DOHH2 (cell line): ENCODE measurements around the gene WDR59.

Experiments
- H3F3A ChIP-seq: fragments of 200-600 bp; sonication (generic), shearing (Covaris generic); 2 replicates; pipeline ENCODE4 v1.6.0; 2016; ENCODE audit warnings: antibody characterized with exemption, mild to moderate bottlenecking; ENCODE audit not compliant: control insufficient read depth, insufficient read depth
- H3K27ac ChIP-seq: fragments of 200-600 bp; sonication (generic); 2 replicates; pipeline ENCODE4 v1.5.1; 2014; ENCODE audit warnings: low read depth, mild to moderate bottlenecking, low read length, moderate library complexity
- H3K27me3 ChIP-seq: fragments of 200-600 bp; sonication (generic); 2 replicates; pipeline ENCODE4 v1.6.1; 2014; ENCODE audit warnings: mild to moderate bottlenecking, low read length, mixed read lengths; ENCODE audit not compliant: control insufficient read depth
- H3K36me3 ChIP-seq: fragments of 200-600 bp; sonication (generic); 2 replicates; pipeline ENCODE4 v1.6.1; 2014; ENCODE audit warnings: mild to moderate bottlenecking, low read length, moderate library complexity, mixed read lengths; ENCODE audit not compliant: control insufficient read depth
- H3K4me1 ChIP-seq: fragments of 200-600 bp; sonication (generic); 2 replicates; pipeline ENCODE4 v1.6.1; 2014; ENCODE audit warnings: mild to moderate bottlenecking, low read length, mixed read lengths; ENCODE audit not compliant: control insufficient read depth
- H3K4me2 ChIP-seq: fragments of 200-600 bp; sonication (generic); 2 replicates; pipeline ENCODE4 v1.6.0; 2014; ENCODE audit warnings: mild to moderate bottlenecking, low read length, moderate library complexity
- H3K4me3 ChIP-seq: fragments of 200-600 bp; sonication (generic); 2 replicates; pipeline ENCODE4 v1.5.1; 2014; ENCODE audit warnings: mild to moderate bottlenecking, low read length, mixed read lengths
- H3K79me2 ChIP-seq: fragments of 200-600 bp; sonication (generic); 2 replicates; pipeline ENCODE4 v1.6.1; 2014; ENCODE audit warnings: mild to moderate bottlenecking, low read length, mixed read lengths; ENCODE audit not compliant: control insufficient read depth
- H3K9me2 ChIP-seq: fragments of 200-600 bp; sonication (generic); replicated peaks from 2 replicates; pipeline ENCODE4 v1.6.1; 2014; ENCODE audit warnings: mild to moderate bottlenecking, low read length, mixed read lengths; ENCODE audit not compliant: control insufficient read depth
- H3K9me3 ChIP-seq: fragments of 200-600 bp; sonication (generic); 2 replicates; pipeline ENCODE4 v1.6.1; 2014; ENCODE audit warnings: antibody characterized with exemption, low read length, mixed read lengths; ENCODE audit not compliant: control insufficient read depth, insufficient read depth
- H4K20me1 ChIP-seq: fragments of 200-600 bp; sonication (generic); 2 replicates; pipeline ENCODE4 v1.6.0; 2014; ENCODE audit warnings: low read depth, mild to moderate bottlenecking, antibody characterized with exemption, low read length, moderate library complexity; ENCODE audit not compliant: control insufficient read depth, insufficient read depth
- EZH2phosphoT487 ChIP-seq: fragments of 200-600 bp; sonication (generic); IDR thresholded peaks from 2 replicates; pipeline ENCODE4 v1.6.1; 2017; ENCODE audit warnings: borderline replicate concordance, mild to moderate bottlenecking, antibody characterized with exemption, low read length, moderate library complexity, mixed read lengths
- TF ChIP-seq, protein P1 (sequence below): fragments of 200-600 bp; sonication (generic); IDR thresholded peaks from one replicate; pipeline ENCODE4 v1.5.1; 2014; ENCODE audit warnings: antibody characterized with exemption, mild to moderate bottlenecking, low read depth, low read length; ENCODE audit not compliant: poor library complexity, severe bottlenecking

Gene WDR59

DNA sequence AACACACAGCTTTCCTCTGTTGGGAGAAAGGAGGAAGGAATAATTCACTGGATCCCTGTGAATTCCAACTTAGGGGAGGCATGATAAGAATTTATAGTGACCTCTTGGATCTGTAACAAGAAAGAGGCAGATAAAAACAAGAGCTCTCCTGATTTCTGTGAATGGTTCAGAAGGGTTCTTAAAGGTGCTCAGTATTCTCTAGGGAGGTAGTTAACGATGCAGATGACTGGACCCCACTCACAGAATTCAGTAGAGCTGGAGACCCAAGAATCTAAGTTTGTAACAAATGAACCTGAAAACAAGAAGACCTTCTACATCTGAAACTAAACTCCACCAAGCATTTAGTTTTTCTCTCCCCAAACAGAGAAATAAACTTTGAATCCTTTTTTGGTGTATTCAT, 22.5 kb upstream of the WDR59 start:
- Histone ChIP-seq H3K79me2 (peaks cover 36% of the 10 kb centered on the region), H3F3A (no peaks in the 10 kb centered on the region), H3K4me1 (peaks cover 15% of the 10 kb centered on the region), H3K4me3 (no peak overlapping the region), H3K27me3 (no peaks in the 10 kb centered on the region), H3K9me3 (no peaks in the 10 kb centered on the region), H3K27ac (no peak overlapping the region), H3K9me2 (no peaks in the 10 kb centered on the region), H3K36me3 (no peaks in the 10 kb centered on the region), H3K4me2 (no peak overlapping the region), H4K20me1 (no peaks in the 10 kb centered on the region)
- TF ChIP-seq, protein P1, sequence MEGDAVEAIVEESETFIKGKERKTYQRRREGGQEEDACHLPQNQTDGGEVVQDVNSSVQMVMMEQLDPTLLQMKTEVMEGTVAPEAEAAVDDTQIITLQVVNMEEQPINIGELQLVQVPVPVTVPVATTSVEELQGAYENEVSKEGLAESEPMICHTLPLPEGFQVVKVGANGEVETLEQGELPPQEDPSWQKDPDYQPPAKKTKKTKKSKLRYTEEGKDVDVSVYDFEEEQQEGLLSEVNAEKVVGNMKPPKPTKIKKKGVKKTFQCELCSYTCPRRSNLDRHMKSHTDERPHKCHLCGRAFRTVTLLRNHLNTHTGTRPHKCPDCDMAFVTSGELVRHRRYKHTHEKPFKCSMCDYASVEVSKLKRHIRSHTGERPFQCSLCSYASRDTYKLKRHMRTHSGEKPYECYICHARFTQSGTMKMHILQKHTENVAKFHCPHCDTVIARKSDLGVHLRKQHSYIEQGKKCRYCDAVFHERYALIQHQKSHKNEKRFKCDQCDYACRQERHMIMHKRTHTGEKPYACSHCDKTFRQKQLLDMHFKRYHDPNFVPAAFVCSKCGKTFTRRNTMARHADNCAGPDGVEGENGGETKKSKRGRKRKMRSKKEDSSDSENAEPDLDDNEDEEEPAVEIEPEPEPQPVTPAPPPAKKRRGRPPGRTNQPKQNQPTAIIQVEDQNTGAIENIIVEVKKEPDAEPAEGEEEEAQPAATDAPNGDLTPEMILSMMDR: no peak
- TF ChIP-seq EZH2phosphoT487: no peak

DNA sequence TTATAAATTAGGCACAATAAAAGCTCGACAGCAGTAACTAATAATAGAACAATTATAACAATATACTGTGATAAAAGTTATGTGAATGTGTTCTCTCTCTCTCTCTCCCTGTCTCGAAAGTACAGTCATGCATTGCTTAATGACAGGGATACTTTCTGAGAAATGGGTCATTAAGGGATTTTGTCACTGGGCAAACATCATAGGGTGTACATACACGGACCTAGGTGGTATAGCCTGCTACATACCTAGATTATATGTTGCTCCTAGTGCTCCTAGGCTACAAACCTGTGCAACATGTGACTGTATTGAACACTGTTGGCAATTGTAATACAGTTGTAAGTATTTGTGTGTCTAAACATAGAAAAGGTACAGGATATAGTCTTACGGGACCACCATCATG, 20.8 kb upstream of the WDR59 start:
- no peaks in the 10 kb centered on the region for H3K9me2 ChIP-seq
- H3K27ac ChIP-seq: no peak overlapping the region
- no peak overlapping the region for H3K4me2 ChIP-seq
- 0 out of 2 replicates have a peak, but pooled peaks cover under 1% of the 10 kb centered on the region for H4K20me1 ChIP-seq
- H3K4me3 ChIP-seq: no peak overlapping the region
- TF ChIP-seq, protein P1: no peak
- TF ChIP-seq EZH2phosphoT487: no peak
- H3K4me1 ChIP-seq: peaks cover 23% of the 10 kb centered on the region
- no peaks in the 10 kb centered on the region for H3K36me3 ChIP-seq
- H3K27me3 ChIP-seq: peaks cover 14% of the 10 kb centered on the region
- no peaks in the 10 kb centered on the region for H3K9me3 ChIP-seq
- peaks cover 39% of the 10 kb centered on the region for H3K79me2 ChIP-seq
- H3F3A ChIP-seq: no peaks in the 10 kb centered on the region

DNA sequence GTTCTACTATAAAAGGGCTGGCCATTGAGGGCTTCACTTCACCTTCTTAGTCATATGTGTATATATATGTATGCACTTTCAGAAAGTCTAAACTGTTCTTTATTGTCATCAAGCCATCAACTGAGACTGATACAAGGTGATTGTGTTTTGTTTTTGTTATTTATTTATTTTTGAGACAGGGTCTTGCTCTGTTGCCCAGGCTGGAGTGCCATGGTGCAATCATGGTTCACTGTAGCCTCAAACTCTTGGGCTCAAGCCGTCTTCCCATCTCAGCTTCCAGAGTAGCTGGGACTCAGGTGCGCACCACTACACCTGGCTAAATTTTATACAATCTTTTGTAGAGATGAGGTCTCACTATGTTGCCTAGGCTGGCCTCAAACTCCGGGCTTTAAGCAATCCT, 19.5 kb upstream of the WDR59 start:
- no peak overlapping the region for H3K27ac ChIP-seq
- H3F3A ChIP-seq: no peaks in the 10 kb centered on the region
- H3K36me3 ChIP-seq: no peaks in the 10 kb centered on the region
- peaks cover 35% of the 10 kb centered on the region for H3K4me1 ChIP-seq
- H3K4me3 ChIP-seq: no peak overlapping the region
- H4K20me1 ChIP-seq: 0 out of 2 replicates have a peak, but pooled peaks cover 4% of the 10 kb centered on the region
- H3K4me2 ChIP-seq: no peak overlapping the region
- peaks cover 26% of the 10 kb centered on the region for H3K27me3 ChIP-seq
- peaks cover 50% of the 10 kb centered on the region for H3K79me2 ChIP-seq
- no peaks in the 10 kb centered on the region for H3K9me2 ChIP-seq
- TF ChIP-seq EZH2phosphoT487: no peak
- TF ChIP-seq, protein P1: no peak
- no peaks in the 10 kb centered on the region for H3K9me3 ChIP-seq

DNA sequence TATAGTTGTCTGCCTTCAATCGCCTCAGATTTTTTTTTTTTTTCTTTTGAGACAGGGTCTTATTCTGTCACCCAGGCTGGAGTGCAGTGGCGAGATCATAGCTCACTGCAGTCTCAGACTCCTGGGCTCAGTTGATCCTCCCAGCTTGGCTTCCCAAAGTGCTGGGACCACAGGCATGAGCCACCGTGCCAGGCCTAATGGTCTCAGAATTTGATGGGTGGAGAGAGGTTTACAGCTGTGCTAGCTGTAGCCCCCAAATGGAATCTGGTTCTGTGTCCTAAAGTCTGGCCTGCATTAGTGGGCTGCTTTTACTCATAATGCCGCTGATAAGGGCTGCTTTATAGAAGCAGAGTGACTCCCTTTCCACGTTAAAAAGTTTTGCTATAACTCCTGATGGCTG, 19.0 kb upstream of the WDR59 start:
- no peak overlapping the region for H3K4me2 ChIP-seq
- H3K4me1 ChIP-seq: peaks cover 35% of the 10 kb centered on the region
- peaks cover 27% of the 10 kb centered on the region for H3K27me3 ChIP-seq
- no peak overlapping the region for H3K27ac ChIP-seq
- no peaks in the 10 kb centered on the region for H3F3A ChIP-seq
- no peaks in the 10 kb centered on the region for H3K9me2 ChIP-seq
- no peak overlapping the region for H3K4me3 ChIP-seq
- H3K9me3 ChIP-seq: no peaks in the 10 kb centered on the region
- no peaks in the 10 kb centered on the region for H3K36me3 ChIP-seq
- peaks cover 50% of the 10 kb centered on the region for H3K79me2 ChIP-seq
- TF ChIP-seq EZH2phosphoT487: no peak
- TF ChIP-seq, protein P1: no peak
- 0 out of 2 replicates have a peak, but pooled peaks cover 4% of the 10 kb centered on the region for H4K20me1 ChIP-seq
